Measurements from ENCODE around the gene CYP2J2. TPM values are rescaled to one million over a fixed set of nuclear protein-coding genes. Genes with fewer than 3 reads are reported as not detected.

Gene CYP2J2
- polyA plus RNA-seq, 6 donors from 2014 or later, result 0.13 to 1.2 (median 0.79) TPM; not detected in 2

GRCh38 chr1:59908682-59909081 lies 17.9 kb downstream of the CYP2J2 start:
- H3K36me3 Mint-ChIP-seq, result no peaks in the 10 kb centered on the region
- no peak overlapping the region for H3K27ac Mint-ChIP-seq
- ATAC-seq (ENCODE audit: low read depth in 2 of 2) (no peak), DNase-seq (no peak)
- no peaks in the 10 kb centered on the region for H3K9me3 Mint-ChIP-seq
- H3K4me1 Mint-ChIP-seq, result no peaks in the 10 kb centered on the region
- H3K27me3 Mint-ChIP-seq, result no peaks in the 10 kb centered on the region
- H3K4me3 Mint-ChIP-seq, result no peak overlapping the region

- H3K4me1 Mint-ChIP-seq, result peaks cover 0 to 4% (median 3%) of the 10 kb centered on the region in 3 donors
- H3K9me3 Mint-ChIP-seq, result no peaks in the 10 kb centered on the region
- no peak for ATAC-seq (ENCODE audit: low read depth in 2 of 2)
- H3K4me3 Mint-ChIP-seq, result no peak overlapping the region
- H3K27ac Mint-ChIP-seq, result no peak overlapping the region
- DNase-seq, result no peak
- H3K36me3 Mint-ChIP-seq, result no peaks in the 10 kb centered on the region
- H3K27me3 Mint-ChIP-seq, result peaks cover 0 to 4% (median 0%) of the 10 kb centered on the region in 3 donors
Observed at GRCh38 chr1:59908084-59908483, 18.5 kb downstream of the CYP2J2 start.

GRCh38 chr1:59906931-59907330 lies 19.6 kb downstream of the CYP2J2 start:
- Mint-ChIP-seq H3K27me3 (peaks cover 0 to 8% (median 3%) of the 10 kb centered on the region in 3 donors), H3K4me1 (peaks cover 0 to 6% (median 4%) of the 10 kb centered on the region in 3 donors), H3K4me3 (no peak overlapping the region), H3K36me3 (no peaks in the 10 kb centered on the region), H3K27ac (no peak overlapping the region), H3K9me3 (no peaks in the 10 kb centered on the region)
- DNase-seq, result no peak
- ATAC-seq (ENCODE audit: low read depth in 2 of 2), result no peak

GRCh38 chr1:59903141-59903754 lies 23.3 kb downstream of the CYP2J2 start:
- H3K27ac Mint-ChIP-seq, result peak overlapping the region in 1 of 6 donors; percentile 83
- no peak for DNase-seq
- peak in 1 of 2 donors; percentile 32 for ATAC-seq (ENCODE audit: low read depth in 2 of 2)
- no peaks in the 10 kb centered on the region for H3K9me3 Mint-ChIP-seq
- H3K4me1 Mint-ChIP-seq, result peaks cover 0 to 6% (median 4%) of the 10 kb centered on the region in 3 donors
- H3K4me3 Mint-ChIP-seq, result no peak overlapping the region
- peaks cover 0 to 14% (median 8%) of the 10 kb centered on the region in 3 donors for H3K27me3 Mint-ChIP-seq
- H3K36me3 Mint-ChIP-seq, result no peaks in the 10 kb centered on the region

DNA sequence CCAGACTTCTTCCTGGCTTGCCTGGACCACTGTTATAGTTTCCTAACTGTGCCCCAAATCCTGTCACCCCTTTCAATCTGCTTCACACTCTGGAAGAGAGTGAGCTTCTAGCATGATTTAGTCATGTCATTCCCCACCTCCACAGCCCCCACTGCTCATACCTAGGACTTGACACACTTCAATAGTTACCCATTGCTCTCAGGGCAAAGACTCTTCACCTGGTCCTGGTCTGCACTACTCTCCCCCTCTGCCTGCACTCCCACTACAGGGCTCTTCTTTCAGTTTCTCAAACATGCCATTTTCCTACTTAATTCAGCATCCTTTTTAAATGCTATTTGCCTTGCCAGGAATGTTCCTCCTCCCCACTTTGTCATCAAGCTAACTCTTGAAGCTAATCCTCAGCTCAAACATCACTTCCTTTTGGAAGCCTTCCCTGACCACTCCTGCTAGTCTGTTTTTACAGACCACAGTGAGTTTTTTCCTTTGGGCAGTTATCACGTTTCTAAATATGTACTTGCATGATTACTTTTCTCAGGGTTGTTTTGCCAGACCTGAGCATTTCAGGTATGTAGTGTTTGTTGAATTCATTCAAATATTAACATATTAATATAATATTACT lies 24.7 kb downstream of the CYP2J2 start:
- H3K27me3 Mint-ChIP-seq, result peaks cover 0 to 14% (median 8%) of the 10 kb centered on the region in 3 donors
- H3K4me1 Mint-ChIP-seq, result peaks cover 0 to 6% (median 4%) of the 10 kb centered on the region in 3 donors
- ATAC-seq (ENCODE audit: low read depth in 2 of 2) (no peak), DNase-seq (no peak)
- H3K27ac Mint-ChIP-seq, result no peak overlapping the region
- H3K36me3 Mint-ChIP-seq, result no peaks in the 10 kb centered on the region
- no peak overlapping the region for H3K4me3 Mint-ChIP-seq
- H3K9me3 Mint-ChIP-seq, result no peaks in the 10 kb centered on the region

DNA sequence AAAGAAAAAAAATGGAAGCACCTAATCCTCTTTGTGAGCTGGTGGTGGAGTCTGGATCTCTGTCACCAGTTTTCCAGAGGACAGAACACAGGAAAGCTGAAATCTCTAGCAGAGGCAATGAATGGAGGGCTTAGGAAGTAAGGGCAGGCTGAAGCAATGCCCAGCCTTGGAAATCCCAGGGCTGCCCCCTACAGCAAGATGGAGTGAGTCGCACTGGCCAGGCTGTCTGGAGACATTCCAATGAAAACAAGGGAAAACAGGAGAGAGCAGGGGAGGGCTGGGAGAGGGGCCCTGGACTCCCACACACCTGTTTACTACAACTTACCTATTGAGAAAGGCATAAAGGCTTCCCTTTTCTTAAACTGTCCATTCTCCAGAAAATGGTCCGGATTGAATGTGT lies 25.9 kb downstream of the CYP2J2 start:
- Mint-ChIP-seq H3K36me3 (no peaks in the 10 kb centered on the region), H3K27me3 (peaks cover 0 to 14% (median 8%) of the 10 kb centered on the region in 3 donors), H3K9me3 (no peaks in the 10 kb centered on the region), H3K4me1 (peaks cover 0 to 6% (median 4%) of the 10 kb centered on the region in 3 donors), H3K27ac (no peak overlapping the region), H3K4me3 (no peak overlapping the region)
- ATAC-seq (ENCODE audit: low read depth in 2 of 2) (no peak), DNase-seq (no peak)

- Mint-ChIP-seq H3K4me3 (no peak overlapping the region), H3K36me3 (no peaks in the 10 kb centered on the region), H3K27me3 (peaks cover 0 to 14% (median 8%) of the 10 kb centered on the region in 3 donors), H3K9me3 (no peaks in the 10 kb centered on the region), H3K27ac (no peak overlapping the region), H3K4me1 (peaks cover 0 to 6% (median 4%) of the 10 kb centered on the region in 3 donors)
- no peak for DNase-seq
- no peak for ATAC-seq (ENCODE audit: low read depth in 2 of 2)
Observed at GRCh38 chr1:59898927-59899326, 27.6 kb downstream of the CYP2J2 start.

DNA sequence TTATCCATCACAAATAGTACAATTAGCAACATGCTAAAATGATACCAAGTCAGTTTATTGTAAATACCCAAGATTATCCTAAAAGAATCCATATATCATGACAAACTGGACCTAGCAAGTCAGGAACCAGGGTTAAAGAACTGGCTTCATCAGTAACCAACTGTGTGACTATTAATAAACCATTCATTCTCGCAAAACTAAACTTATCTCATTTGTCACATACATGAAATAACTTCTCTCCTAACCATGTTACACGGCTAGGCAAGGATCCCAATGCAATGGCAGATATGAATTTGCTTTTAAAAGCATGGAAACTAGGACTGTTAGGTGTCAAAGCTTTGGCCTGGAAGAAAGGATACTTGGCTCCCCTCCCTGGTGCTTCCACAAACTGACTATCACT lies 29.4 kb downstream of the CYP2J2 start:
- H3K4me3 Mint-ChIP-seq, result no peak overlapping the region
- no peak overlapping the region for H3K27ac Mint-ChIP-seq
- peaks cover 0 to 8% (median 7%) of the 10 kb centered on the region in 3 donors for H3K27me3 Mint-ChIP-seq
- DNase-seq, result no peak
- H3K36me3 Mint-ChIP-seq, result no peaks in the 10 kb centered on the region
- no peak for ATAC-seq (ENCODE audit: low read depth in 2 of 2)
- H3K9me3 Mint-ChIP-seq, result no peaks in the 10 kb centered on the region
- H3K4me1 Mint-ChIP-seq, result no peaks in the 10 kb centered on the region

- Mint-ChIP-seq H3K36me3 (no peaks in the 10 kb centered on the region), H3K27me3 (peaks cover 0 to 7% (median 6%) of the 10 kb centered on the region in 3 donors), H3K4me1 (no peaks in the 10 kb centered on the region), H3K9me3 (peaks cover 7 to 27% (median 13%) of the 10 kb centered on the region in 7 donors), H3K27ac (peak overlapping the region in 1 of 6 donors; percentile 41), H3K4me3 (no peak overlapping the region)
- ATAC-seq (ENCODE audit: low read depth in 2 of 2) (no peak), DNase-seq (no peak)
Observed at GRCh38 chr1:59892841-59893811, 33.4 kb downstream of the CYP2J2 start.

GRCh38 chr1:59885160-59885832 lies 41.3 kb downstream of the CYP2J2 start:
- Mint-ChIP-seq H3K4me3 (no peak overlapping the region), H3K4me1 (no peaks in the 10 kb centered on the region), H3K27ac (no peak overlapping the region), H3K27me3 (peaks cover 16 to 20% (median 16%) of the 10 kb centered on the region in 3 donors), H3K36me3 (no peaks in the 10 kb centered on the region), H3K9me3 (peaks cover 6 to 24% (median 14%) of the 10 kb centered on the region in 7 donors)
- DNase-seq (no peak), ATAC-seq (ENCODE audit: low read depth in 2 of 2) (no peak)

GRCh38 chr1:59880735-59881134 lies 45.8 kb downstream of the CYP2J2 start:
- Mint-ChIP-seq H3K36me3 (peaks cover 7 to 11% of the 10 kb centered on the region in 2 donors), H3K4me3 (no peak overlapping the region), H3K27ac (peak overlapping the region in 1 of 6 donors; percentile 57), H3K27me3 (peaks cover 3 to 16% (median 8%) of the 10 kb centered on the region in 3 donors), H3K4me1 (no peaks in the 10 kb centered on the region), H3K9me3 (peaks cover 5 to 26% (median 18%) of the 10 kb centered on the region in 7 donors)
- ATAC-seq (ENCODE audit: low read depth in 2 of 2) (no peak), DNase-seq (no peak)

DNA sequence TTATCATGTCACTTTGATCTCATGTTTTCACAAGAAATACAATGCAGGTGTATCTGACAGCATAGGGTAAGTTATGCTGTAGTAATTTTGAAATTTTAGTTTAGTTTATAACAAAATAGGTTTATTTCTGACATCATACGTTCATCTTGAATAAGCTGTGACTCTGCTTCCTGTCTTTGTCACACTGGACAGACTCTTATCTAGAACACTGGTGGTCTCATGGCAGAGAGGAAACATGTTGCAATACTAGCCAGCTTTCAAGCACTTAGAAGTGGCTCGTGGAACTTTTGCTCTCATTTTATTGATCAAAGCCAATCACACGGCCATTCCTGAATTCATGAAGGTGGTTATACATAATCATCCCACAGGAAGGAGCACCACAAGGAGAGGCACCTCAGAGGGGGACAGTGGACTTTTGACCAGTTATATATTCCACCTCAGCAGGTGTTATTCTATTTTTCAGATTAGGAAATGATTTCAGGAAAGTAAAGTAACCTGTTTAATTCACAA lies 46.5 kb downstream of the CYP2J2 start:
- H3K4me1 Mint-ChIP-seq, result no peaks in the 10 kb centered on the region
- no peak overlapping the region for H3K27ac Mint-ChIP-seq
- H3K36me3 Mint-ChIP-seq, result peaks cover 7 to 13% of the 10 kb centered on the region in 2 donors
- DNase-seq (no peak), ATAC-seq (ENCODE audit: low read depth in 2 of 2) (no peak)
- H3K27me3 Mint-ChIP-seq, result peaks cover 0 to 13% (median 8%) of the 10 kb centered on the region in 3 donors
- H3K9me3 Mint-ChIP-seq, result peaks cover 5 to 27% (median 18%) of the 10 kb centered on the region in 7 donors
- no peak overlapping the region for H3K4me3 Mint-ChIP-seq

DNA sequence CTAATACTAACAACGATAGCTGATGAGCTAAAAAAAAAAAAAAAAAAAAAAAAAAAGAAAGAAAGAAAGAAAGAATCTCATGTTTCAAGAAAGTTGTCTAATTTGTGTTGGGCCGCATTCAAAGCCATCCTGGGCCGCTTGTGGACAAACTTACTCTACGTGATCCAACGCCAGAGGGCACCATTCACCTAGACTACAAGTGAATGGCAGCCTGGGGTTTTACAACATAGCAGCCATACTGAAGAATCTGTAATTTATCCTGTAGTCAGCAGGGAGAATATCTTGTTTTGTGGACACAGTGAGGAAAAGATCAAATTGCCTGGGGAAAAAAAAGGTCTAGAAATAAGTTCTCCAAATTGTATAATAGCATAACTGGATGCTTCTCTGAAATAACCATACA lies 47.0 kb downstream of the CYP2J2 start:
- peaks cover 5 to 27% (median 18%) of the 10 kb centered on the region in 7 donors for H3K9me3 Mint-ChIP-seq

More for the DNA sequence above, 47.0 kb downstream of the CYP2J2 start:
- DNase-seq (no peak), ATAC-seq (ENCODE audit: low read depth in 2 of 2) (no peak)
- no peak overlapping the region for H3K27ac Mint-ChIP-seq
- peaks cover 0 to 11% (median 8%) of the 10 kb centered on the region in 3 donors for H3K27me3 Mint-ChIP-seq
- H3K4me3 Mint-ChIP-seq, result no peak overlapping the region
- H3K4me1 Mint-ChIP-seq, result no peaks in the 10 kb centered on the region
- H3K36me3 Mint-ChIP-seq, result peaks cover 7 to 17% of the 10 kb centered on the region in 2 donors

All from naive B cell (primary cell).